Measurements from ENCODE around the gene DTD1. TPM values are rescaled to one million over a fixed set of nuclear protein-coding genes. Genes with fewer than 3 reads are reported as not detected.
"Not testable (repeated sequence)": the region's sequence is repeated elsewhere in the genome, so short reads cannot be mapped to it uniquely, and the experiment has no call there.

Gene DTD1
- total RNA-seq, 2 donors from 2014 or later = 15.5 to 16.9 TPM

DNA sequence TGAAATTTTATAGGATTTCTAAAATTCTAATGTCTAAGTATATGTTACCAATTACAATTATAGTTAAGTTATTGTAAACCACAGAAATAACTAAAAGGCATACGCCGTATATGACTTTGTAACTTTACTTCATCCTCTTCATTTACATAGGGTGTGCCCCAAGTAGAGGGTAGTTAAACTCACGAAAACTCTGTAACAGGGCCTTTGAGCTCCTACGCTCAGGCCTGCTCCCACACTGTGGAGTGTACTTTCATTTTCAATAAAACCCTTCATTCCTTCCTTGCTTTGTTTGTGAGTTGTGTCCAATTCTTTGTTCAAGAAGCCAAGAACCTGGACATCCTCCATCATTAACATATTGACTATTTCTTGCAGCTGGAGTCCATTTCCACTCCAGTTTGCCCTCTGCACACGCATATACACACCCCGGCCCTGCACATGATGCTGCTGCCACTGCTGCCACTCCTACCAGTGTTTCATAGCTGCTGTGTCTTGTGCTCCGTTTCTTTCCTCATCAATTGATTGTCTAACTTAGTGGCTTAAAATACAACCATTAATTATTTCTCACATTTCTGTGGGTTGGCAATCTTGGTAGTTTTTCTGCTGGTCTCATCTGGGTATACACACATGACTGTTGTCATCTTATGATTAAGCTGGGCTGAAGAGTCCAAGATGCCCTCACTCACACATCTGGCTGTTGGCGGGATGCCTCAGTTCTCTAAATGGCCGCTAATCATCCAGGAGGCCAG, 192.7 kb downstream of the DTD1 start:
- H3K36me3 ChIP-seq = no peaks in the 10 kb centered on the region
- H3K4me3 ChIP-seq = no peak overlapping the region
- TF ChIP-seq, protein P1, sequence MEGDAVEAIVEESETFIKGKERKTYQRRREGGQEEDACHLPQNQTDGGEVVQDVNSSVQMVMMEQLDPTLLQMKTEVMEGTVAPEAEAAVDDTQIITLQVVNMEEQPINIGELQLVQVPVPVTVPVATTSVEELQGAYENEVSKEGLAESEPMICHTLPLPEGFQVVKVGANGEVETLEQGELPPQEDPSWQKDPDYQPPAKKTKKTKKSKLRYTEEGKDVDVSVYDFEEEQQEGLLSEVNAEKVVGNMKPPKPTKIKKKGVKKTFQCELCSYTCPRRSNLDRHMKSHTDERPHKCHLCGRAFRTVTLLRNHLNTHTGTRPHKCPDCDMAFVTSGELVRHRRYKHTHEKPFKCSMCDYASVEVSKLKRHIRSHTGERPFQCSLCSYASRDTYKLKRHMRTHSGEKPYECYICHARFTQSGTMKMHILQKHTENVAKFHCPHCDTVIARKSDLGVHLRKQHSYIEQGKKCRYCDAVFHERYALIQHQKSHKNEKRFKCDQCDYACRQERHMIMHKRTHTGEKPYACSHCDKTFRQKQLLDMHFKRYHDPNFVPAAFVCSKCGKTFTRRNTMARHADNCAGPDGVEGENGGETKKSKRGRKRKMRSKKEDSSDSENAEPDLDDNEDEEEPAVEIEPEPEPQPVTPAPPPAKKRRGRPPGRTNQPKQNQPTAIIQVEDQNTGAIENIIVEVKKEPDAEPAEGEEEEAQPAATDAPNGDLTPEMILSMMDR (IDR thresholded peaks at IDR 0.05) = no peak
- no peaks in the 10 kb centered on the region for H3K4me1 ChIP-seq
- H3K9me3 ChIP-seq = no peaks in the 10 kb centered on the region
- no peaks in the 10 kb centered on the region for H3K27me3 ChIP-seq
- DNase-seq (ENCODE audit: low spot score) = no peak
- H3K27ac ChIP-seq = no peak overlapping the region

DNA sequence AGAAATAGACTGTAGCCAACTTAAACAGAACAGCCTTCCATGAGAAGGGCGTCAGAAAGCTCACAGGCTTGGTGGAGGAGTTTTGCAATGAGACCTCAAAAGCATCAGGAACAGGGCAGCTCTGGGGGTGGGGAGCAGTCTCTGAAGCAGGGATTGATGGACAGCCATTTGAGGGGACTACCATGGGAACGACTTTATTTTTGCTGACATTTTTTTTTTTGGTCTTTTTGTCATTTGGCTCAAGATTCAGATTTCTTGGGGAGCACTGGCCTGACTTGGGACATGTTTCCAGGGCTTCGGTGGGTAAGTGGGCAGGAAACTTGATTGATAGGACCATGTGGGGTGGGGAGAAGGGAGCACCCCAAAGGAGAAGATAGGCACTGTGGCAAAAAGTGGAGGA, 193.7 kb downstream of the DTD1 start:
- Histone ChIP-seq H3K4me1 (no peaks in the 10 kb centered on the region), H3K9me3 (no peaks in the 10 kb centered on the region), H3K27me3 (no peaks in the 10 kb centered on the region), H3K4me3 (no peak overlapping the region), H3K36me3 (no peaks in the 10 kb centered on the region), H3K27ac (no peak overlapping the region)
- DNase-seq (ENCODE audit: low spot score) = no peak
- TF ChIP-seq, protein P1 (IDR thresholded peaks at IDR 0.05) = no peak

DNA sequence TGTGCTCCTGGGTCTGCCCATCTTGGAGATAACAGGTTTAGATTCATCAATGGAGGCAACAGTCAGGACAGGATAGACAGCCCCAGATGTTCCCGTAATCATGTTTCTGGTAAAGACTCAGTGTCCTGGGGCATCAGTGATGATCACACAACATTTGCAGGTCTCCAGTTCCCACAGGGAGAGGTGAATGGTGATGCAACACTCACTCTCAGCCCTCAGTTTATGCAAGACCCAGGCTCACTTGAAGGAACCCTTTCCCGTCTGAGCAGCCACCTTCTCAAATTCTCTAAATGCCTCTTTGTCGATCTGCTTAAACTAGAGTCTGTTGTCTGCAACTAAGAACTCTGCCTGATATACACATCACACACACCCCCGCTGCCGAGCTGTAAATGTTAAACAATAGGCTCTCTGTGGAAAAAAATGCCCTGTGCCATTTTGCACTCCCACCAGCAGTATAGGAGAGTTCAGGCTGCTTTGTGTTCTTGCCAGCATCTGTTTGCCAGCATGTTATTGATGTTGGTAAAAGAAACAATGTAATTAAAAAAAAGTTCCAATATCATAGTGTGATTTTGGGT, 195.6 kb downstream of the DTD1 start:
- TF ChIP-seq, protein P1 (IDR thresholded peaks at IDR 0.05) = no peak
- no peak for DNase-seq (ENCODE audit: low spot score)
- Histone ChIP-seq H3K27me3 (no peaks in the 10 kb centered on the region), H3K27ac (no peak overlapping the region), H3K4me1 (no peaks in the 10 kb centered on the region), H3K9me3 (no peaks in the 10 kb centered on the region), H3K36me3 (no peaks in the 10 kb centered on the region), H3K4me3 (no peak overlapping the region)

DNA sequence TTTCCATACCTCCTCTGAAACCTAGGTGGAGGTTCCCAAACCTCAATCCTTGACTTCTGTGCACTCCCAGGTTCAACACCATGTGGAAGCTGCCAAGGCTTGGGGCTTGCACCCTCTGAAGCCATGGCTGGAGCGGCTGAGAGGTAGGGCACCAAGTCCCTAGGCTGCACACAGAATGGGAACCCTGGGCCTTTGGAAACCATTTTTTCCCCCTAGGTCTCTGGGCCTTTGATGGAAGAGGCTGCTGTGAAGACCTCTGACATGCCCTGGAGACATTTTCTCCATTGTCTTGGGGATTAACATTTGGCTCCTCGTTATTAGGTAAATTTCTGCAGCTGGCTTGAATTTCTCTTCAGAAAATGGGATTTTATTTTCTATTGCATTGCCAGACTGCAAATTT, 199.2 kb downstream of the DTD1 start:
- DNase-seq (ENCODE audit: low spot score); H3K27me3 ChIP-seq; H3K4me3 ChIP-seq; H3K9me3 ChIP-seq; H3K4me1 ChIP-seq; H3K36me3 ChIP-seq; H3K27ac ChIP-seq: not testable (repeated sequence)

DNA sequence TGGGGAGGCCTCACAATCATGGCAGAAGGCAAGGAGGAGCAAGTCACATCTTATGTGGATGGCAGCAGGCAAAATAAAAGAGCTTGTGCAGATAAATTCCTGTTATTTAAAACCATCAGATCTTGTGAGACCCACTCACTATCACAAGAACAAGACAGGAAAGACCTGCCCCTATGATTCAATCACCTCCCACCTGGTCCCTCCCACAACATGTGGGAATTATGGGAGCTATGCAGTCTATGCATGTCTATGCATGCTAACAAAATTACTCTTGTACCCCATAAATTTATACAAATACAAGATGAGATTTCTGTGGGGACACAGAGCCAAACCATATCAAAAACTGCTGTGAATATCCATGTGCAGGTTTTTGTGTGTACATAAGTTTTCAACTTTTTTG, 200.2 kb downstream of the DTD1 start:
- no peak for DNase-seq (ENCODE audit: low spot score)
- no peak overlapping the region for H3K4me3 ChIP-seq
- H3K27ac ChIP-seq = no peak overlapping the region
- H3K36me3 ChIP-seq = no peaks in the 10 kb centered on the region
- TF ChIP-seq, protein P1 (IDR thresholded peaks at IDR 0.05) = no peak
- no peaks in the 10 kb centered on the region for H3K27me3 ChIP-seq
- H3K9me3 ChIP-seq = no peaks in the 10 kb centered on the region
- H3K4me1 ChIP-seq = no peaks in the 10 kb centered on the region

DNA sequence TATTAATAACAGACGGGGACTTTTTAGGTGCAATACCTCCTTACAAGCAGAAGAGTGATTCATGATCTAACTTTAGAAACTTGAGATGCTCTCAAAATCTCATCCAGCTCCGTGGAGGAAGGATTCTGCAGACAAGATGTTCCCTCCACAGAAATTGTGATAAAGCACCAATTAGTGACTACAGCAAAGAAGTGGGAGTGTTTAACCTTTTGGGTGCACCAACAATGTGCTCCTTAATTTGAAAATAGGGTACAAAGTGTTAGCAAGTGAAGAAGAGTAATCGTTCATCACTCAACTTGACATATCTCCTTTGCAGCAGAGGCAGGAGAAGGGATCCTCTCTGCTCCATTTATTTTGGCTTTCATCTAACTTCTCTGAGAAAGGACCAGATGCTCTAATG, 202.9 kb downstream of the DTD1 start:
- Histone ChIP-seq H3K4me3 (no peak overlapping the region), H3K9me3 (no peaks in the 10 kb centered on the region), H3K27ac (no peak overlapping the region), H3K4me1 (peaks cover 0 to 6% of the 10 kb centered on the region in 2 donors), H3K36me3 (no peaks in the 10 kb centered on the region), H3K27me3 (no peaks in the 10 kb centered on the region)
- DNase-seq (ENCODE audit: low spot score) = no peak
- TF ChIP-seq, protein P1 (IDR thresholded peaks at IDR 0.05) = no peak
